Right atrium auricular region (tissue), 2 donors: ENCODE data around the gene KRT17. TPM values are rescaled to one million over a fixed set of nuclear protein-coding genes. Genes with fewer than 3 reads are reported as not detected.

Source experiments
- DNase-seq: peaks from one replicate; pipeline ENCODE4 v3.0.0-alpha.2; 2019; ENCODE audit warnings: low spot score
- H3K27ac ChIP-seq, 2 donors: fragments of 200-600 bp; sonication (generic); 1 replicate in 1 of 2; 2 replicates in 1 of 2; pipeline ENCODE4 v1.5.1; 2016 to 2019
- H3K27me3 ChIP-seq, 2 donors: fragments of 200-600 bp; sonication (generic); one replicate each; pipeline versions ENCODE4 v1.5.1 to v1.6.0; 2017 to 2019
- H3K36me3 ChIP-seq: fragments of 200-600 bp; sonication (generic); one replicate; pipeline ENCODE4 v1.5.1; 2016
- H3K4me1 ChIP-seq, 2 donors: fragments of 200-600 bp; sonication (generic); one replicate each; pipeline versions ENCODE4 v1.5.1 to v1.6.0; 2017 to 2019
- H3K4me3 ChIP-seq, 2 donors: fragments of 200-600 bp; sonication (generic); 1 replicate in 1 of 2; 2 replicates in 1 of 2; pipeline ENCODE4 v1.5.1; 2017 to 2019; ENCODE audit warnings: mild to moderate bottlenecking in 1 of 2, moderate library complexity in 1 of 2
- H3K9me3 ChIP-seq, 2 donors: fragments of 200-600 bp; sonication (generic); one replicate each; pipeline ENCODE4 v1.5.1; 2019
- total RNA-seq, 2 donors: library from RNA; depleted of rRNA; stranded (reverse); fragments of >200 nt; gene quantifications; one replicate each; pipeline ENCODE4 v1.1.0, GENCODE V29; 2016
- TF ChIP-seq, protein P1 (sequence below), 2 donors: fragments of 200-600 bp; sonication (generic); IDR thresholded peaks; one replicate each; pipeline ENCODE4 v1.5.1; 2019; ENCODE audit warnings: antibody characterized with exemption in 2 of 2

Gene KRT17
- total RNA-seq, 2 donors from 2014 or later, result not detected

- Histone ChIP-seq H3K9me3 (no peaks in the 10 kb centered on the region), H3K36me3 (no peaks in the 10 kb centered on the region), H3K27ac (no peak overlapping the region), H3K4me3 (no peak overlapping the region), H3K27me3 (no peaks in the 10 kb centered on the region), H3K4me1 (peaks cover 0 to 13% of the 10 kb centered on the region in 2 donors)
- TF ChIP-seq, protein P1, sequence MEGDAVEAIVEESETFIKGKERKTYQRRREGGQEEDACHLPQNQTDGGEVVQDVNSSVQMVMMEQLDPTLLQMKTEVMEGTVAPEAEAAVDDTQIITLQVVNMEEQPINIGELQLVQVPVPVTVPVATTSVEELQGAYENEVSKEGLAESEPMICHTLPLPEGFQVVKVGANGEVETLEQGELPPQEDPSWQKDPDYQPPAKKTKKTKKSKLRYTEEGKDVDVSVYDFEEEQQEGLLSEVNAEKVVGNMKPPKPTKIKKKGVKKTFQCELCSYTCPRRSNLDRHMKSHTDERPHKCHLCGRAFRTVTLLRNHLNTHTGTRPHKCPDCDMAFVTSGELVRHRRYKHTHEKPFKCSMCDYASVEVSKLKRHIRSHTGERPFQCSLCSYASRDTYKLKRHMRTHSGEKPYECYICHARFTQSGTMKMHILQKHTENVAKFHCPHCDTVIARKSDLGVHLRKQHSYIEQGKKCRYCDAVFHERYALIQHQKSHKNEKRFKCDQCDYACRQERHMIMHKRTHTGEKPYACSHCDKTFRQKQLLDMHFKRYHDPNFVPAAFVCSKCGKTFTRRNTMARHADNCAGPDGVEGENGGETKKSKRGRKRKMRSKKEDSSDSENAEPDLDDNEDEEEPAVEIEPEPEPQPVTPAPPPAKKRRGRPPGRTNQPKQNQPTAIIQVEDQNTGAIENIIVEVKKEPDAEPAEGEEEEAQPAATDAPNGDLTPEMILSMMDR (IDR thresholded peaks at IDR 0.05), result no peak
- no peak for DNase-seq
Observed at GRCh38 chr17:41638194-41638593, 13.8 kb upstream of the KRT17 start.

DNA sequence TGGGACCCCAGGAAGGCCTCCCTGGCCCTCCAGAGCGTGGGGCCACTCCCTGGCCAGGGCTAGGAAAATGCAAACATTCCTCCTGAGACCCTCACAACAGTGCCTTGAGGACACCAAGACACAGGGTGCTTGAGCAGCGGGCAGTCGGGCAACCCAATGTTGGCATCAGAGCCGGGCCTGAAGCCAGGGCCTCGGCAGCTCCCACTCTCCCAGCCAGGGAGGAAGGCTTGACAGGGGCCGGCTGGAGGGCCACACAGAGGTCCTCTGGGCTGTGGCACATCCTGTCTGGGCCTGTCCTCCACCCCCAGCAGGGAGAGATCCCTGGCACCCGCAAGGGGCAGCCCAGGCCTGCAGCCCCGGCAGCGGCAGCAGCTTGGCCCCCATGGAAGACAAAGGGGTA lies 12.3 kb upstream of the KRT17 start:
- DNase-seq, result no peak
- H3K27me3 ChIP-seq, result no peaks in the 10 kb centered on the region
- H3K36me3 ChIP-seq, result no peaks in the 10 kb centered on the region
- H3K27ac ChIP-seq, result no peak overlapping the region
- H3K4me1 ChIP-seq, result peaks cover 0 to 13% of the 10 kb centered on the region in 2 donors
- TF ChIP-seq, protein P1 (IDR thresholded peaks at IDR 0.05), result no peak
- no peaks in the 10 kb centered on the region for H3K9me3 ChIP-seq
- H3K4me3 ChIP-seq, result no peak overlapping the region

- DNase-seq, result no peak
- no peaks in the 10 kb centered on the region for H3K27me3 ChIP-seq
- H3K4me1 ChIP-seq, result peaks cover 0 to 13% of the 10 kb centered on the region in 2 donors
- H3K9me3 ChIP-seq, result no peaks in the 10 kb centered on the region
- TF ChIP-seq, protein P1 (IDR thresholded peaks at IDR 0.05), result no peak
- H3K4me3 ChIP-seq, result peak overlapping the region in 1 of 2 donors; percentile 12
- no peak overlapping the region for H3K27ac ChIP-seq
- H3K36me3 ChIP-seq, result no peaks in the 10 kb centered on the region
Observed at GRCh38 chr17:41635121-41636097, 11.0 kb upstream of the KRT17 start.

DNA sequence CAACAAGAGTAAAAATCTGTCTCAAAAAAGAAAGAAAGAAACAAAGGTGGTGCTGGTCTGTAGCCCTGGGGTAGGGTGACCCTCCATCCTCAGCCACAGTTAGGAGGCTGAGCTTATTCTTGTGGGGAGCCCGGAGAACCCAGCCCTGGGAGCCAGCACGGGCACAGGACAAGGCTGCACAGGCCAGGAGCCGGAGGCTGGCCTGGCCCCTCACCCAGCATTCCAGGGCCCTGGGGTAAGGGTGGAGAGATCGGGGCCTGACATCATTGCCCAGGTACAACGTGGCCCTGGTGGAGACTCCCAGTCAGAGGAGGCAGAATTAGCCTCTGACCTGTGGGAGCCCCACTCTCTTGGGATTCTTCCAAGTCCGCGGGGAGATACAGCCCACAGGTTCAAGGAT lies 10.3 kb upstream of the KRT17 start:
- no peak for DNase-seq
- TF ChIP-seq, protein P1 (IDR thresholded peaks at IDR 0.05), result no peak

DNA sequence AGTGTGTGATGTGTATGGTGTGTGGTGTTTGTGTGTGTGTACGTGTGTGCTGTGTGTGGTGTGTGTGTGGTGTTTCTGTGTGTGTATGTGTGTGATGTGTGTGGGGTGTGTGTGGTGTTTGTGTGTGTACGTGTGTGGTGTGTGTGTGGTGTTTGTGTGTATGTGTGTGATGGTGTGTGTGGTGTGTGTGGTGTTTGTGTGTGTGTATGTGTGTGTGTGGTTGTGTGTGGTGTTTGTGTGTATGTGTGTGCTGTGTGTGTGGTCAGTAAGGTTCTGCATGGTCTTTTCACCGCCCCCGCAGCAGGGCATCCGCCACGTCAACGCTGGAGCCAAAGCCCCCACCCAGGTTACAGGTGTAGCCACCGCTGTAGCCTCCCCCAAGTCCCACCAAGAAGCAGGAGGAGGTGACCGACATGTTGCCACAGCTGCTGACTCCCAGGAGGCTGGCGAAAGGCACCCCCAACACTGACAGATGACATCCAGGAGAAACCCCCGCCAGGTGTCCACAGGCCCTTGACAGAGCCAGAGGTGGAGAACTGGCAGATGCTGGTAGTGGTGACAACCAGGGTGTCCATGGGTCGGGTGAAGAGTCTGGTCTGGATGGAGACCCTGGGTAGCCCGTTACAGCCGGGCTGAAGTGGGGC lies 9.3 kb upstream of the KRT17 start:
- Histone ChIP-seq H3K4me1 (peaks cover 0 to 13% of the 10 kb centered on the region in 2 donors), H3K4me3 (no peak overlapping the region), H3K27ac (no peak overlapping the region), H3K9me3 (no peaks in the 10 kb centered on the region), H3K27me3 (no peaks in the 10 kb centered on the region), H3K36me3 (no peaks in the 10 kb centered on the region)
- TF ChIP-seq, protein P1 (IDR thresholded peaks at IDR 0.05), result no peak
- DNase-seq, result no peak

More for the DNA sequence above, 10.3 kb upstream of the KRT17 start:
- Histone ChIP-seq H3K4me1 (peaks cover 0 to 13% of the 10 kb centered on the region in 2 donors), H3K27me3 (no peaks in the 10 kb centered on the region), H3K9me3 (no peaks in the 10 kb centered on the region), H3K36me3 (no peaks in the 10 kb centered on the region), H3K4me3 (no peak overlapping the region), H3K27ac (no peak overlapping the region)
